Measurements from ENCODE around the gene SLC22A31.
"Not testable (repeated sequence)": the region's sequence is repeated elsewhere in the genome, so short reads cannot be mapped to it uniquely, and the experiment has no call there.

SLC22A31 gene

DNA sequence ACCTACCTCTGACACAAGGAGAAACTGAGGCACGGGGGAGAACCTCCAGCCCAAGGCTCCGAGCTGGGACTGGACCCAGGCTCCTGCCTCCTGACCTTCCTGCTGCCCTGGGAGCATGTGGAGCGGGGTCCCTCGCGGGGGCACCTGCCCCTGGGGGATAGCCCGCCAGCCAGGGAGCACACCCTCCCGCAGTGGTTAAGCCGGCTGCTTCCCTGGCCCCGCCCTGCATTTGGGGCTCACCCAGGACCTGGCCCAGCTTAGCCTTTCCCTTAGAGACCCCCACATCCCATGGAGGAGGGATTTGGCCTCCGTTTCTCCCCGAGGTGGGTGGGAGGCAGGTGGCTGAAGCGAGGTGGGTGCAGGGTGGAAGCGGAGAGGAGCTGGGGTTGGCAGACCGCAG, 30.6 kb downstream of the SLC22A31 start:
- TF ChIP-seq, protein P1, sequence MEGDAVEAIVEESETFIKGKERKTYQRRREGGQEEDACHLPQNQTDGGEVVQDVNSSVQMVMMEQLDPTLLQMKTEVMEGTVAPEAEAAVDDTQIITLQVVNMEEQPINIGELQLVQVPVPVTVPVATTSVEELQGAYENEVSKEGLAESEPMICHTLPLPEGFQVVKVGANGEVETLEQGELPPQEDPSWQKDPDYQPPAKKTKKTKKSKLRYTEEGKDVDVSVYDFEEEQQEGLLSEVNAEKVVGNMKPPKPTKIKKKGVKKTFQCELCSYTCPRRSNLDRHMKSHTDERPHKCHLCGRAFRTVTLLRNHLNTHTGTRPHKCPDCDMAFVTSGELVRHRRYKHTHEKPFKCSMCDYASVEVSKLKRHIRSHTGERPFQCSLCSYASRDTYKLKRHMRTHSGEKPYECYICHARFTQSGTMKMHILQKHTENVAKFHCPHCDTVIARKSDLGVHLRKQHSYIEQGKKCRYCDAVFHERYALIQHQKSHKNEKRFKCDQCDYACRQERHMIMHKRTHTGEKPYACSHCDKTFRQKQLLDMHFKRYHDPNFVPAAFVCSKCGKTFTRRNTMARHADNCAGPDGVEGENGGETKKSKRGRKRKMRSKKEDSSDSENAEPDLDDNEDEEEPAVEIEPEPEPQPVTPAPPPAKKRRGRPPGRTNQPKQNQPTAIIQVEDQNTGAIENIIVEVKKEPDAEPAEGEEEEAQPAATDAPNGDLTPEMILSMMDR (IDR thresholded peaks at IDR 0.05; ENCODE audit: extremely low read depth, missing control alignments) = no peak
- DNase-seq (ENCODE audit: low spot score) = no peak

DNA sequence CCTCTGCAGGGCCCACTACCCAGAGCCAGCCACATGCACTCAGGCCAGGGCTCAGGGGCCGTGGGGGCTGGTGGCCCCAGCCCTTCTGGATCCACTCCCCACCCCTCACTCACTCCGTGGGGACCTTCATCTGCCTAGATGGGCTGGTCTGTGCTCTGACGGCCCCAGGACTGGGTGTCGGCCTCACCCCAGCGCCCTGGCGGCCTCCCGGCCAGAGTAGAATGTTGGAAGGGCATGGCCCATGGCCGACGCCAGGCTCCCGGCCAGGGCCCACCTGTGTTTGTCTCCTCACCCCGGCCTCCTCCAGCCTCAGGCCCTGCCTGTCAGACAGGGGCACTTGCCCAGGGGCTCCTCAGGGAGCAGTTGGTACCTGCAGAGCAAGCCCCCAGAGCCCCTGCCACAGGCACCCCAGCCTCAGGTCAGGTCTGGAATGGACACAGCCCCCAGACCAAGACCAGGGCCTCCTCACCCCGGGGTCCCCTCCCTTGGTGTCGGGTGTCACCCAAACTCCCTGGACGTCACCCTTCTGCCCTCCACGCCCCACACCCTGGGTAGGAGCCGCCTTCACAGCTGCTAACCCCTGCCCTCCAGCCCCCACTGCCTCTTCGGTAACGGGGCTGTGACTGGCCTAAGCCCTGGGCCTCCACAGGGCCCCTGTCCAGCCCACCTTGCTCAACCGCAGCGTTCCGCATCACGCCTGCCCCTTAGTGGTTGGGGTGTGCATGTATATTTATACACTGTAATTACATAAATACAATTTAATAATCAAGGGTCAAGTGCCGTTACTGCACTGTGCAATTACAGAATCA, 31.8 kb downstream of the SLC22A31 start:
- DNase-seq (ENCODE audit: low spot score) = no peak
- TF ChIP-seq, protein P1 (IDR thresholded peaks at IDR 0.05; ENCODE audit: extremely low read depth, missing control alignments) = no peak

DNA sequence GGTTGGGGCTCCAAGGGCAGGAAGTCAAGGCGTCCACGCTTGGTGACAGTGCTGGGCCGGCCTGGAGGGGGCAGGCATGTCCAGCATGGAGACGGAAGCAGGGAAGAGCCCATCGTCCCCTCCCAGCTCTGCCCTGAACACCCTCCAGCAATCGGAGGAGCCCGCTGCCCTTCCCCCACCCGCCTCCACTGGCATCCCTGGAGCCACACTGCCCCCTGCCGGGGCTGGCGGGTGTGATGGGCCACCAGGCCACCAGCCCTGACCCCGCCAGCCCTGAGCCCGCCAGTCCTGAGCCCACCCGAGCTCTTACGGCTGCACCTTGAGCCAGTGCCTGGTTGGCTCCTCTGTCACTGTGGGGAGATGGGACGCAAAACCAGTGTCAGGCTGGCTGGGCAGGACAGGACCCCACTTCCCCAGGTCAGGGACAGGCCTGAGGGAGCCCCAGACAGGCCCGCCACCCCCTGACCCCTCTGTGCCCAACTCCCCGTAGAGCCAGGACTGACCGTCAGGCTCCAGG, 32.9 kb downstream of the SLC22A31 start:
- TF ChIP-seq, protein P1 (IDR thresholded peaks at IDR 0.05; ENCODE audit: extremely low read depth, missing control alignments) = peak; percentile 95
- peak; percentile 90 for DNase-seq (ENCODE audit: low spot score)

DNA sequence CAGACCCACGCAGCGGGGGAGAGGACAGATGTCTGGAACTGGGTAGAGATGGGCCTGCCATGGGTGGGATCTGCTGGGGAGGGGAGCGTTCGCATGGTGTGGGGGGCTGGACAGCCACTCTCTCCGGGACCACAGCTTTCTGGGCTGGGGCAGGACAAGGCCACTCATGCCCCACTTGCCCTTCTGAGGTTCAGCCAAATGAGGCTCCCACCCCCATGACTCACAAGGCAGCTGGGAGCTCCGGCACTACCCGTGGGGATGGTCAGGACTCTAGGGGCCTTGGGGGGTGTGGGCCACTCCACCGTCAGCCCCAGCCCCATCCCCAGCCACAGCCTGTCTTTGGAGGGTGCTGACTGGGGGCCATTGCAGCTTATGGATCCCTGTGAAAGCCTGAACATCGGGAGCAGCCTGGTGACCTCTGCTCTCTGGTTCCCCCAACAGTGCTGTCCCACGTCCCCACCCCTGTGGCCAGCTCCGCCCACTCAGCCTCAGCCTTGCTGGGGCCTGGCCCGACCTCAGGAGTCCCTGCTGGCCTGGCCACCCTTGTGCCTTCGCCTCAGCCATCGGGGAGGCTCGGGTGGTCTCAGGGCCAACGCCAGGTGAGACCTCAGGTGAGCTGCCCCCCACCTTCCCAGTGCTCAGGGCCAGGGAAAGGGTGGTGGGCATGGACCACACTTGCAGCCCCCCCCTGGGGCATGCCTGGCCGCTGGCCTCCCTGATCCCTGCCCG, 33.5 kb downstream of the SLC22A31 start:
- no peak for DNase-seq (ENCODE audit: low spot score)
- TF ChIP-seq, protein P1 (IDR thresholded peaks at IDR 0.05; ENCODE audit: extremely low read depth, missing control alignments) = no peak

DNA sequence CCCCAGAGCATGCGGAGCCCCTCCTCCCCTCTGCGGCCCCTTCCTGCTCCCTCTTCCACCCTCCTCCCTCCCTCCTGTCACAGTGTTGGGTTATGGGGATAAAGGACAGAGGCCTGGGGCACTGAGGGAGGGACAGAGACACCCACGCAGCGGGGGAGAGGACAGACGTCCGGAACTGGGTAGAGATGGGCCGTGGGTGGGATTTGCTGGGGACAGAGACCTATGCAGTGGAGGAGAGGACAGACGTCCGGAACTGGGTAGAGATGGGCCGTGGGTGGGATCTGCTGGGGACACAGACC, 34.7 kb downstream of the SLC22A31 start:
- not testable (repeated sequence) for DNase-seq (ENCODE audit: low spot score)

DNA sequence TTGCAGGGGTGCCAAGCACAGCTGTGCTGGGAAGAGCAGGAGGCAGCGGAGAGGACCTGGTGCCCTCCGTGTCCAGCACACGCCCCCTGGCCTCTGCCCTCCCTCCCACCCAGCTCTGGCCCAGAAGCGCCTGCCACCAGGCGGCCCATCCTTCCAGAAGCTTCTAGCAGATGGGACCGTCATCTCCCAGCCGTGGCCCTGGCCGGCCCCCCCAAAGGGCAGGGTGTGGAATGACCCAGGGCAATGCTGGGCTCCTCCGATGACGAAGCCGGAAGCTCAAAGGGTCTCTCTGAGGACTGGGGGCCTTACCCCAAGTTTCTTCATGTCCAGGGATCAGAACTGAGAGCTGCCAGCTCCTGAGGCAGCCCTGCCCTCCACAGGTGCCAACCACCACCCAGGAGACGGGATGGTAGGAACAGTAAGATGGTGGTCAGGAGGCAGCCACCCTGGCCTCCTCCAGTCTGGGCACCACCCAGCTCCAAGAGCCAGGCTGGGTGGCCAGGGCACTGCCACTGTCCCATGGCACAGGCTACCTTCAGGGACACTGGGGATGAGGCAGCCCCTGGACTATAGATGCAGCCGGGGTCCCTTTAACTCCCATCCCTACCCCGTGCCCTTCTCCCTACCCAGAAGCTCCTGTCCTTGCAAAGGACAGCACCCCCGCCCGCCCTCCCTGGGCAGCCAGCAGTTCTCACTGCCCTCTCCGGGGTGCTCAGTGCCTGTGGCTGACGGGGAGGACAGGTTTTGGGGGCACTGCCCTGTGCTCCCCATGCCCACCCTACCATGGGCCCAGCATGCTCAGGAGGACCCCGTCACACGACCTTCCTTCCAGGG, 35.3 kb downstream of the SLC22A31 start:
- TF ChIP-seq, protein P1 (IDR thresholded peaks at IDR 0.05; ENCODE audit: extremely low read depth, missing control alignments) = no peak
- DNase-seq (ENCODE audit: low spot score) = no peak

DNA sequence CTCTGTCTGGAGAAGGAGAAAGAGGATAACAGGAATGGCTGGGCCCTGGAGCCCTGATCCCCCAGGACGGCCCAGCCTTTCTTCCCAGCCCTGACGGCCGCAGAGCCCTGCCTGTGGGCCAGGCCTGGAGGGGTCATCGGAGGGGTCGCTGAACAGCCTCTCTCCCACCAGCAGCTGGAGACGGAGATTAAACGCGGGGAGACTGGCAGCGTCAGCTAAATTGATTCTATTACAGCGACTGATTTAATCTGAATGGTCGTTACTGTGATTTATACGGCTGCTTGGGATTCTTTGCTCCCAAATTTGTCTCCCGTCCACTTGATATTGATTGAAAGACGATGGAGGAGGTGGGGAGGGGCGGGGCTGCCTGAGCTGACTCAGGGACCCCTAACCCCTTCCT, 35.9 kb downstream of the SLC22A31 start:
- no peak for DNase-seq (ENCODE audit: low spot score)

More for the DNA sequence above, 35.9 kb downstream of the SLC22A31 start:
- TF ChIP-seq, protein P1 (IDR thresholded peaks at IDR 0.05; ENCODE audit: extremely low read depth, missing control alignments) = no peak

Data from GM20000 (cell line).